ENCODE results near the gene ARID1B.

ARID1B gene

GRCh38 chr6:156852147-156852857, 75.1 kb downstream of the ARID1B start:
- DNase-seq (ENCODE audit: low read depth in 2 of 2), result no peak

DNA sequence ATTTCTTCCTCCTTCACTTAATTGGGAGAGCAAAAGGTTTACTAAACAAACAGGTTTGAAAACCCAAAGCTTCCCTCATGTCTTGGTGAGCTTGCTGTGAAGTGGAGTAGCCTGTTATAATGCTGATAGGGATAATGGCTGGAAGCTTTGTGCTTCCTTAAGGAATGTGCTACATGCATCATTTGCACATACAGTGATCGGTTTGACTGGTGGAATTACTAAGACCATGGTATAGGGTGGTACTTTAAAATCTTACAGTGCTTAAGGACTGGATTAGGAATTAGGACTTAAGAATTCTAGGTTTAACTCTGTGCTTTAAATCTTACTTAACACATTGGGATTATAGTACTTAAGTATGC, 75.7 kb downstream of the ARID1B start:
- DNase-seq (ENCODE audit: low read depth in 2 of 2), result no peak

DNA sequence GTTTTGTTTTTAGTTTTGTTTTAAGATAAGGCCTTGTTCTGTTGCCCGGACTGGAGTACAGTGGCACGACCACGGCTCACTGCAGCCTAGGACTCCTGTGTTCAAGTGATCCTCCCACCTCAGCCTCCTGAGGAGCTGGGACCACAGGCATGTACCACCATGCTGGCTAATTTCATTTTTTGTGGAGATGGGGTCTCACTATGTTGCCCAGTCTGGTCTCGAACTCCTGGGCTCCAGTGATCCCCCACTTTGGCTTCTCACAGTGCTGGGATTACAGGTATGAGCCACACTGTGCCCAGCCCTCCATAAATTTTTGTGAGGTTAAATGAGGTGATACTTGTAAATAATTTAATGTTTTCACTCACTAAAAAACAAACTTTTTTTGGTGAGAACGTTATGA, 76.6 kb downstream of the ARID1B start:
- DNase-seq (ENCODE audit: low read depth in 2 of 2), result no peak

- no peak for DNase-seq (ENCODE audit: low read depth in 2 of 2)
Observed at GRCh38 chr6:156854466-156855161, 77.4 kb downstream of the ARID1B start.

- DNase-seq (ENCODE audit: low read depth in 2 of 2), result peak in 1 of 2 donors; percentile 24
Observed at GRCh38 chr6:156857573-156857972, 80.4 kb downstream of the ARID1B start.

GRCh38 chr6:156859686-156860085, 82.5 kb downstream of the ARID1B start:
- no peak for DNase-seq (ENCODE audit: low read depth in 2 of 2)

DNA sequence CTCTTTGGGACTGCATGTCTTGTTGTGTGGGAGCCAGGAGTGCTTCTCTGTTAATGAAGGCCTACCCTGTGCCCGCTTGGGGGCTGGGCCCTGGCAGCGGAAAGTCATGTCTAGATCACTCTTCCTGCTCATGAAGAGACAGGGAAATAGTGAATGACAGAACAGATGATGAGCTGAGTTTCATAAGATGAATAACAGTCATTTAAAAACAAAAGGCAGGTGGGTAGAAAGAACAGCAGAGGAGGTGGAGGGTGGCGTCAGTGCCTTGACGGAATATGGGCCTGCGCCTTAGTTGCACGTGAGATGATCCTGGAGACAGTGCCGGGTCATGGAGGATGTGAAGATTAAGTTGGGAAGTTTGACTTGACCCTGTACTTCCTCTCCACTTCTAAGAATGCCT, 85.5 kb downstream of the ARID1B start:
- peak; percentile 22 to 30 for DNase-seq (ENCODE audit: low read depth in 2 of 2)

GRCh38 chr6:156863504-156863903, 86.3 kb downstream of the ARID1B start:
- DNase-seq (ENCODE audit: low read depth in 2 of 2), result no peak

DNA sequence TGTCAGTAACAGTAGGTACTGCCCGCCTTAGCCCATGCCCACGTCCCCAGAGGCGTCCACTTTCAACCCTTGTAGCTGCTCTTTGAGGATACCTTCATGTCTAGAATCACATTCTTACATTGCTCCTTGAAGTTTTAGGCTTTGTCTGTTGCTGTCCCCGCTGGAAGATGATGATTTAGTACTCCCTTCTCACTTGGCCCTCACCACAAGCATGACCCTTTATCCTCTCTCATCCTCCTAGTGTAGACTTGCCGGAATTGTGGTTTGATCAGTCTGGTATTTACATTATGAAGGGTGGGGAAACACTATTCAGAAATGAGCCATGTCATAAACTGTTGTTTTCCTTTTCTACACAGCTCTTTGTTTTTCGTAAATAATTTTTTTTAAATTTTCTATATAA, 87.4 kb downstream of the ARID1B start:
- no peak for DNase-seq (ENCODE audit: low read depth in 2 of 2)

GRCh38 chr6:156865019-156865629, 87.9 kb downstream of the ARID1B start:
- no peak for DNase-seq (ENCODE audit: low read depth in 2 of 2)

- no peak for DNase-seq (ENCODE audit: low read depth in 2 of 2)
Observed at GRCh38 chr6:156866220-156867015, 89.2 kb downstream of the ARID1B start.

DNA sequence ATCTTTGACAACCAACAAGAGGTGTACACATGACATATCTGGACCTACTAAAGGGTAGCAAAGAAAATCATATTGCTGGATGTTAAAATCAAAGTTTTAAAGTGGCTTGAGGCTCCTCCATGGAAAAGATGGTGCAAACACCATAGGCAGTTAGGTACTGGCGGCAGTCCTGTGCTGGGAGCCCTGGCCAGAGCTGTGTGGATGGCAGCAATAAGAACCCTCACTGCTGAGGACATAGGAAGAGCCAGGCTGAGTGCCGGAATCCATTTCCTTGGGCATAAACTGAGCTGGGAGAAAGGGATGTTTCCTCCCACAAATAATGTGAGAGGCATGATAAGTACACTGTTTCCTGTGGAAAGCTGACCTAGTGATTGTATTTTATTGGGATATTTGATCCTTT, 89.9 kb downstream of the ARID1B start:
- no peak for DNase-seq (ENCODE audit: low read depth in 2 of 2)

GRCh38 chr6:156868385-156868784, 91.2 kb downstream of the ARID1B start:
- DNase-seq (ENCODE audit: low read depth in 2 of 2), result no peak

GRCh38 chr6:156869980-156870398, 92.8 kb downstream of the ARID1B start:
- DNase-seq (ENCODE audit: low read depth in 2 of 2), result no peak

DNA sequence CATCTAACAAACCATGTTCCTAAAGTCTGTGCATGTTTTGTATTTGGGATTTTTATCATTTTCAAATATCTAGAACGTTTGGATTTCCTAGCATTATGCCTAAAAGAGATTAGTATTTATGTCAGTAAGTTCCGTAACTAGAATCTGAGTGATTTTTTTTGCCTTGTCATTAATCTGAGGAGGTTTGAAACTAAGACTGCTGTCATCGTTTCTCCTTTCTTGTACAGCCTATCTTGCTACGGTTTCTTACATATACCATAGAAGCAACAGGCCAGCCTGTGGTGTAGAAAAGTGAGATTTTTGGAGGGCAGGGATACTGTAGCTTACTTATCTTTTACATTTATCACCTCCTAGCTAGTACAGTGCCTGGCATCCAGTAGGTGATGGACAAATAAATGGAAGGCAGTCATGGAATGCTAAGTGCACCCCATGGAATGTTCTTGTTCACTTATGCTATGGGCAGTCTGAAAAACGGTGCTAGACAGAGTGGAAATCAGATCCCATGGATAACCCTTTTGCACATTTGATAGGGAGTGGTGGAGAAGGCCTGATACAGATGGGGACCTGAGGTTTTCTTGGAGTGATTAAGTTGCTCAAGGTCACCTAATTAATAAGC, 93.9 kb downstream of the ARID1B start:
- no peak for DNase-seq (ENCODE audit: low read depth in 2 of 2)

- no peak for DNase-seq (ENCODE audit: low read depth in 2 of 2)
Observed at GRCh38 chr6:156872903-156873302, 95.7 kb downstream of the ARID1B start.

DNA sequence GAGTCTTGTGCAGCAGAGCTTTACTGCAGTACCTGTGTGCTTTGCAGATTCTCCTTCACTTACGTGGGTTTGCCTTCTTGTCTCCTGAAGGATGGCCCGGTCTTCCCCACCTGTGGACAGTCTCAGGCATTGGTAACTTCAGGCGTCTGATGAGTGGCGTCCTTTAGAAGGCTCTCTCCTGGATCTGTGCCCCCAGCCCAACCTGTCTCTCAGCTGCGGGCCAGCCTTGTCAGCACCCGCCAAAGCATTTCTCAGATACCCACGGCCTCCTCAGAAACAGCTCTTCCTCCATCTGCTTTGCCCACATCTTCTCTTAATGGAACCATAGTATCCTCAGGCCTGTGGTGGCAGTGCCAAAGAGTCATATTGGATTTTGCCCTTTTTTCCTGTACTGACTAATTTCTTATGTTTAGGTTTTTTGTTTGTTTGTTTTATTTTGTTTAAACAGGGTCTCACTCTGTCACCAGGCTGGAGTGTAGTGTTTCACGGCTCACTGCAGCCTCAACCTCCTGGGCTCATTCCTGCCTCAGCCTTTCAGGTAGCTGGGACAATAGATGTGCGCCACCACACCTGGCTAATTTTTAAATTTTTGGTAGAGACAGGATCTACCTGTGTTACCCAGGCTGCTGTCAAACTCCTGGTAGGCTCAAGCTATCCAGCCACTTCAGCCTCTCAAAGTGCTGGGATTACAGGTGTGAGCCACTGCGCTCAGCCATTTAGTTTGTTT, 96.6 kb downstream of the ARID1B start:
- no peak for DNase-seq (ENCODE audit: low read depth in 2 of 2)

DNA sequence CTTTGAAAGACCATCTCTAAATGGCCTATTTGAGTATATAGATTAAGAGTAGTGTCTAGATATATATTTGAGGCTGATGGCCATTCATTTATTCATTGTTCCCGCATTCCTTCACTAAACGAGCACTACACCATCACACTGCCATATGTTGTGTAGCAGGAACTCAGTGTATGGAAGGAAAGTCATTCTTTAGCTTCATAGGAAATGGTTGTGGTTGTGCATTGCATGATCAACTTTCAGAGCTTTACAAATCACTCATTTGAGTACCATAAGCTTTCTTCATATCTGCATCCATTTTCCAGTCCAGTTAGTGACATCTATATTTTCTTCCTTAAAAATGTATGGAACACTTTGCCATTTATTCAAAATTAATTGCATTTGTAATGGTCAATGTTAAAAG, 97.9 kb downstream of the ARID1B start:
- DNase-seq (ENCODE audit: low read depth in 2 of 2), result no peak

GRCh38 chr6:156876302-156876701, 99.1 kb downstream of the ARID1B start:
- no peak for DNase-seq (ENCODE audit: low read depth in 2 of 2)

- DNase-seq (ENCODE audit: low read depth in 2 of 2), result no peak
Observed at GRCh38 chr6:156877126-156877863, 100.1 kb downstream of the ARID1B start.

All from activated CD4-positive, alpha-beta T cell treated with anti-CD3 and anti-CD28 coated beads for 24 hours (primary cell).